Stimulated activated CD4-positive, alpha-beta T cell treated with anti-CD3 and anti-CD28 coated beads, Interleukin-1b, Interleukin-23, amount 100 ng/mL, for 1 hour (primary cell): ENCODE measurements around the gene SETD3.

Experiments
- DNase-seq, 2 donors: peaks; one replicate each; pipeline ENCODE4 v3.0.0-alpha.2; 2020; ENCODE audit warnings: low read depth in 2 of 2

SETD3 gene

GRCh38 chr14:99394602-99395156, 86.0 kb downstream of the SETD3 start:
- no peak for DNase-seq

- peak in 1 of 2 donors; percentile 6 for DNase-seq
Measured at GRCh38 chr14:99393059-99393655, 87.5 kb downstream of the SETD3 start.

GRCh38 chr14:99391671-99392070, 89.0 kb downstream of the SETD3 start:
- DNase-seq: no peak

GRCh38 chr14:99389174-99389826, 91.4 kb downstream of the SETD3 start:
- DNase-seq: peak in 1 of 2 donors; percentile 21

- DNase-seq: no peak
Measured at GRCh38 chr14:99388286-99388685, 92.4 kb downstream of the SETD3 start.

GRCh38 chr14:99387880-99388279, 92.8 kb downstream of the SETD3 start:
- DNase-seq: no peak

GRCh38 chr14:99384450-99385417, 95.9 kb downstream of the SETD3 start:
- DNase-seq: no peak

GRCh38 chr14:99383472-99384449, 96.9 kb downstream of the SETD3 start:
- DNase-seq: no peak

GRCh38 chr14:99382781-99383471, 97.7 kb downstream of the SETD3 start:
- no peak for DNase-seq

- DNase-seq: no peak
Measured at GRCh38 chr14:99382071-99382470, 98.6 kb downstream of the SETD3 start.

- DNase-seq: no peak
Measured at GRCh38 chr14:99381688-99382060, 99.0 kb downstream of the SETD3 start.

GRCh38 chr14:99380991-99381687, 99.5 kb downstream of the SETD3 start:
- DNase-seq: no peak

- DNase-seq: no peak
Measured at GRCh38 chr14:99380402-99380801, 100.3 kb downstream of the SETD3 start.

- DNase-seq: no peak
Measured at GRCh38 chr14:99378782-99379214, 101.9 kb downstream of the SETD3 start.

- no peak for DNase-seq
Measured at GRCh38 chr14:99377951-99378350, 102.7 kb downstream of the SETD3 start.

GRCh38 chr14:99374964-99375363, 105.7 kb downstream of the SETD3 start:
- DNase-seq: no peak

- DNase-seq: no peak
Measured at GRCh38 chr14:99363616-99364290, 116.9 kb downstream of the SETD3 start.

- no peak for DNase-seq
Measured at GRCh38 chr14:99363051-99363450, 117.6 kb downstream of the SETD3 start.

- DNase-seq: no peak
Measured at GRCh38 chr14:99361596-99362215, 119.0 kb downstream of the SETD3 start.
